Kidney epithelial cell (primary cell): ENCODE measurements around the gene IFIT5. TPM values are rescaled to one million over a fixed set of nuclear protein-coding genes. Genes with fewer than 3 reads are reported as not detected.
A peak's percentile ranks its signal among the peaks of the same experiment; 100 is the strongest.

ENCODE experiments used
- DNase-seq: peaks from one replicate; pipeline ENCODE4 v3.0.0-alpha.2; 2010; ENCODE audit warnings: low read depth
- H3K27me3 ChIP-seq: 2 replicates; pipeline ENCODE4 v1.6.0; 2011; ENCODE audit warnings: low read length; ENCODE audit not compliant: control insufficient read depth, insufficient read depth
- H3K36me3 ChIP-seq: 2 replicates; pipeline ENCODE4 v1.5.1; 2011; ENCODE audit warnings: low read length; ENCODE audit not compliant: control insufficient read depth, insufficient read depth
- H3K4me3 ChIP-seq: 2 replicates; pipeline ENCODE4 v1.5.1; 2011; ENCODE audit warnings: low read depth, mild to moderate bottlenecking, control low read depth, low read length
- total RNA-seq: library from RNA; depleted of rRNA; stranded (reverse); fragments of >200 nt; gene quantifications from 2 replicates; pipeline ENCODE4 v1.2.3, GENCODE V29; 2015
- TF ChIP-seq, protein P1 (sequence below): IDR thresholded peaks from 2 replicates; pipeline ENCODE4 v1.5.1; 2011; ENCODE audit warnings: mild to moderate bottlenecking, moderate library complexity, low read length, control low read depth, inconsistent platforms; ENCODE audit not compliant: insufficient read depth, poor library complexity, severe bottlenecking

Gene IFIT5
- total RNA-seq, 1 donor from 2014 or later = 28.8 TPM

DNA sequence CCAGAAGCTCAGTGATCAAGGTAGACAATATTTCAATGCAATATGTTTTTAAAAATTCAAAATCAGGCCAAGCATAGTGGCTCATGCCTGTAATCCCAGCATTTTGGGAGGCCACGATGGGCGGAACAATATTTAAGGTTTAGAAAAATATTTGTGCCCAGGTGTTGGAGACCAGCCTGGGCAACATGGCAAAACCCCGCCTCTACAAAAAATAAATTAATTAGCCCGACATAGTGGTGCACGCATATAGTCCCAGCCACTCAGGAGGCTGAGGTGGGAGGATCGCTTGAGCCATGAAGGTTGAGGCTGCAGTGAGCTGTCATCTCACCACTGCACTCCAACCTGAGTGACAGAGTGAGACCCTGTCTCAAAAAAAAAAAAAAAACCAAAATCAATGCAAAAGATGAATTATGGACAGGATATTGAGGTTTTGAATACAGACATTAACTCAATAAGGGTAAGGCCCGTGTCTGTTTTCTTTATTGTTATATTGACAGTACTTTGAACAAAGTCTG, 913 bp upstream of the IFIT5 start:
- TF ChIP-seq, protein P1, sequence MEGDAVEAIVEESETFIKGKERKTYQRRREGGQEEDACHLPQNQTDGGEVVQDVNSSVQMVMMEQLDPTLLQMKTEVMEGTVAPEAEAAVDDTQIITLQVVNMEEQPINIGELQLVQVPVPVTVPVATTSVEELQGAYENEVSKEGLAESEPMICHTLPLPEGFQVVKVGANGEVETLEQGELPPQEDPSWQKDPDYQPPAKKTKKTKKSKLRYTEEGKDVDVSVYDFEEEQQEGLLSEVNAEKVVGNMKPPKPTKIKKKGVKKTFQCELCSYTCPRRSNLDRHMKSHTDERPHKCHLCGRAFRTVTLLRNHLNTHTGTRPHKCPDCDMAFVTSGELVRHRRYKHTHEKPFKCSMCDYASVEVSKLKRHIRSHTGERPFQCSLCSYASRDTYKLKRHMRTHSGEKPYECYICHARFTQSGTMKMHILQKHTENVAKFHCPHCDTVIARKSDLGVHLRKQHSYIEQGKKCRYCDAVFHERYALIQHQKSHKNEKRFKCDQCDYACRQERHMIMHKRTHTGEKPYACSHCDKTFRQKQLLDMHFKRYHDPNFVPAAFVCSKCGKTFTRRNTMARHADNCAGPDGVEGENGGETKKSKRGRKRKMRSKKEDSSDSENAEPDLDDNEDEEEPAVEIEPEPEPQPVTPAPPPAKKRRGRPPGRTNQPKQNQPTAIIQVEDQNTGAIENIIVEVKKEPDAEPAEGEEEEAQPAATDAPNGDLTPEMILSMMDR = no peak
- H3K36me3 ChIP-seq = no peaks in the 10 kb centered on the region
- DNase-seq = no peak
- H3K4me3 ChIP-seq = no peak overlapping the region
- no peaks in the 10 kb centered on the region for H3K27me3 ChIP-seq

DNA sequence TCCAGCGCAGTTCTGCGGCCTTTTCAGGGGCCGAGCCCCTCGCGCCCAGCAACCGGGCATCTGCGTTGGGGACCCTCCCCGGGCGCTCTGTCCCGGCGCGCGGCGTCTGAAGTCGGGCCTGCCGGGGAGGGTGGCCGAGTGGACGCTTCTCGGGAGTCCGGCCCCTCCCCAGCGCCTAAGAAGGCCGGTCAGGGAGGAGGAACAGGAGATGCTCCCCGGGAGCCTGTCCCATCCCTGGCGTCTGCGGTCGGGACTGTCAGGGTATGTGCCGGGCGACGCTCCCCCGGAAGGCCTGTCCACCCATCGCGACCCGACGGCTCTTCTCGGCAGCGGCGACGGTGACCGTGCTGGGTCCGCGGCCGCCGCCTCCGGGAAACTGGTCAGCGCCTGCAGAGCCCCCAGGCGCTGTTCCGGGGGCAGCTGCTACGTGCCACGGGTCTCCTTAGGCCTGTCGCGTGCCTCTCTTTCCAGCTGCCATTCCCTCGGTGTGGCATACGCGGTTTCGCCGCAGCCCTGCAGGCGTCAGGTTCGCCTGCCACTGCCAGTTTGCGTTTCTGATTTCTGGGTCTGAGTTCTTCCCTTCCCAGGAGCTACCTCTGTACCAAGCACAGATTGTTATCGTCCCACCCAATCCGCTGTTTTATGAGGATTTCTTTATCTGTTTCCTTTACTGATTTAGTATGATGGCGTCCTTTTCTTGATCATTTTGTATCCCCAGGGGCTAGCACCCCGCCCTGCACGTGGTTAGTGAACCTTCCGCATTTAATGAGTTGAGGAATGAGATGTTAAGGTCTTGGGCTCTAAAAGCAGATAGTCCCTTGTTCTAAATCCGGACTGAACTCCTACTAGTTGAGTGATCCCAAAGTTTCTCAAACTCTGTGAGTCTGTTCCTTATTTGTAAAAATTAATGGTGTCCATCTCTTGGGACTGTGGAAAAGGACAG, 782 bp downstream of the IFIT5 start:
- no peak for DNase-seq
- H3K27me3 ChIP-seq = no peaks in the 10 kb centered on the region
- TF ChIP-seq, protein P1 = no peak
- H3K36me3 ChIP-seq = no peaks in the 10 kb centered on the region
- peak overlapping the region; percentile 71 for H3K4me3 ChIP-seq

DNA sequence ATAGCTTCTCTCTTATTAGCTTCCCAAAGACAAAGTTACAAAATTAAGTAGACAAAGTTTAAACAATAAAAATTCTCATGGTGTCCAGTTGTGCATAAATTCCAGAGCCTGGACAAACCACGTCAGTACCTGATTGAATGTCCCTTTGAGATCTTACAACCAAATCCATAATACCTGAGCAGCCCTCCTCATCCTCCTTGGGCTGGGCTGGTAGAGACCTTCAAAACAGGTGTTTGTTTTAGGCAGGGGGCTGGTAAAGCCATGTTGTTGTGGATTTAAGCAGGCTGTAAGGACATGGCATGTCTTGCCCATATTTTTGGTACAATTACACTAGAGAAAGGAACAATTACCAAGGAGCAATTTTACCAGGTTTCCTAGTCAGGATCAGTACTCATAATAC, 2.1 kb downstream of the IFIT5 start:
- TF ChIP-seq, protein P1 = no peak
- Histone ChIP-seq H3K36me3 (no peaks in the 10 kb centered on the region), H3K27me3 (no peaks in the 10 kb centered on the region), H3K4me3 (no peak overlapping the region)
- DNase-seq = no peak

DNA sequence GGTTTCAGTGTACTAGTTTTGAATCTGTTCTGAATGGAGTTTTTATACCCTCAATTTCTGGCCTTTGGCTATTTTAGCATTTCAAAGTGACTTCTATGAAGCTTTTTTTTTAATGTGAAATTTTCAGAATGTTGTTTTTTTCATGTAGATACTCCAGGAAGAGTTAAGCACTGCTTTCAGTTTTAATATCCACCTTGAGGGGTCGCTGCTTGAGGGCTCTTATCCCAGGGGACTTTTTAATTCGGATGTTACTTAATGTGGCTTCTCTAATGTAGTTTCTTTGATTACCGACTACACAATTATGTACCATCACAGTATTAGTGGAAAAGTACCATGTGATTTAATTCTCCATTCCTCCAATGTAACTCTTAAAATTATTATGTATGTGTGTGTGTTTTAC, 5.2 kb downstream of the IFIT5 start:
- H3K36me3 ChIP-seq = no peaks in the 10 kb centered on the region
- no peak for DNase-seq
- TF ChIP-seq, protein P1 = peak; percentile 28
- H3K27me3 ChIP-seq = no peaks in the 10 kb centered on the region
- no peak overlapping the region for H3K4me3 ChIP-seq

DNA sequence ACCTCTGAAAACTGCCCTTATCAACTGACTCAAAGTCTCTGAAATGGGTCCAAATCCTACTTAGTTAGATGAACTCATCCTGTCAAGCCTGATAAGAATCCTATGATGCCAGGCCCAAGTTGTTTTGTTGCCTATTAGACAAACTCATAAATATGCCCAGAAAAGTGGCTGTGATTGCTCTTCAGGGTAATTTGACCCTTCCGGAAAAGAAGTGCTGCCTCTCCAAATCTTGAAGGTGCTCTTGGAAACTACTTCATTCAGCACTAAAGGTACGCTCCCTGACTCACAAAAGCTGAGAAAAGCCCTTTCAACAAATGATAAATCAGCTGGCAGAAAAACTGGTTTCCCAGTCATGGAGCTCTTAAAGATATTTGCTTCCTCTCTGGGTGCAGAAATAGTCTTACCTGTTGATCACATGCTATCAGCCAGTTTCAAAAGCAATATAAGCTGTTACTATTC, 6.7 kb downstream of the IFIT5 start:
- TF ChIP-seq, protein P1 = no peak
- Histone ChIP-seq H3K36me3 (no peaks in the 10 kb centered on the region), H3K27me3 (no peaks in the 10 kb centered on the region), H3K4me3 (no peak overlapping the region)
- no peak for DNase-seq

DNA sequence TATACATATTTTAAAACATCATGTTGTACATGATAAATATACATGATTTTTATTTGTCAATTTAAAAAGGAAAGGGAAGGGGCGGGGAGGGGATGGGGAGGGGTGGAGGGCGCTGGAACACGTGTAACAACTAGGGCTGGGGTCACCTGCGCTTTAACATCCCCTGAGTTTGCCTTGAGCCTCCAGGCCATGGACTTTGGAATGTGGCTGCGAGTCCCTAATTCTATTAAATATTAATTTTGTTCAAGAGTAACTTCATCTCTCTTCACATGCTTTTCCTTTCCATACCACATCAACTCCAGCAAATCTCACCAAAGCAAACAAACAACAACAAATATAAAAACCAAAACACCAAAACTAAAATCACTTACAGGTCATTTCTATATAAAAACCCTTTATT, 10.6 kb downstream of the IFIT5 start:
- DNase-seq = no peak
- TF ChIP-seq, protein P1 = no peak
- no peaks in the 10 kb centered on the region for H3K36me3 ChIP-seq
- H3K4me3 ChIP-seq = no peak overlapping the region
- no peaks in the 10 kb centered on the region for H3K27me3 ChIP-seq
